GM21529 (cell line): Measurements from ENCODE around the gene SV2C.
"Not testable (repeated sequence)": the region's sequence is repeated elsewhere in the genome, so short reads cannot be mapped to it uniquely, and the experiment has no call there.

ENCODE experiments used
- ATAC-seq: cut with Tn5 transposase; IDR thresholded peaks from one replicate; pipeline ENCODE4 v1.9.1; 2021; ENCODE audit not compliant: unreplicated experiment

Gene SV2C

GRCh38 chr5:76292620-76293322 lies 209.6 kb downstream of the SV2C start:
- ATAC-seq, result peak; percentile 88

- no peak for ATAC-seq
These were observed 211.4 kb downstream of the SV2C start for GRCh38 chr5:76294573-76294972.

- ATAC-seq, result no peak
These were observed 215.7 kb downstream of the SV2C start for GRCh38 chr5:76298852-76299251.

GRCh38 chr5:76299592-76299991 lies 216.4 kb downstream of the SV2C start:
- no peak for ATAC-seq

GRCh38 chr5:76301932-76302331 lies 218.7 kb downstream of the SV2C start:
- not testable (repeated sequence) for ATAC-seq

GRCh38 chr5:76302661-76303060 lies 219.5 kb downstream of the SV2C start:
- not testable (repeated sequence) for ATAC-seq

- ATAC-seq, result peak; percentile 69
These were observed 220.7 kb downstream of the SV2C start for GRCh38 chr5:76303921-76304320.

- no peak for ATAC-seq
These were observed 222.1 kb downstream of the SV2C start for GRCh38 chr5:76305269-76305668.

GRCh38 chr5:76305775-76306174 lies 222.6 kb downstream of the SV2C start:
- no peak for ATAC-seq

- no peak for ATAC-seq
These were observed 227.0 kb downstream of the SV2C start for GRCh38 chr5:76310208-76310607.

GRCh38 chr5:76312783-76313182 lies 229.6 kb downstream of the SV2C start:
- no peak for ATAC-seq

GRCh38 chr5:76314643-76315042 lies 231.5 kb downstream of the SV2C start:
- ATAC-seq, result no peak

GRCh38 chr5:76319673-76320072 lies 236.5 kb downstream of the SV2C start:
- ATAC-seq, result no peak

GRCh38 chr5:76323494-76323893 lies 240.3 kb downstream of the SV2C start:
- ATAC-seq, result not testable (repeated sequence)

- ATAC-seq, result no peak
These were observed 242.1 kb downstream of the SV2C start for GRCh38 chr5:76325326-76325725.

GRCh38 chr5:76325876-76326491 lies 242.8 kb downstream of the SV2C start:
- ATAC-seq, result no peak

GRCh38 chr5:76326577-76327302 lies 243.6 kb downstream of the SV2C start:
- ATAC-seq, result no peak

GRCh38 chr5:76329346-76329745 lies 246.2 kb downstream of the SV2C start:
- no peak for ATAC-seq

GRCh38 chr5:76331126-76331525 lies 247.9 kb downstream of the SV2C start:
- no peak for ATAC-seq

- no peak for ATAC-seq
These were observed 248.9 kb downstream of the SV2C start for GRCh38 chr5:76332102-76332501.

GRCh38 chr5:76332611-76333205 lies 249.5 kb downstream of the SV2C start:
- ATAC-seq, result no peak

GRCh38 chr5:76333571-76333970 lies 250.4 kb downstream of the SV2C start:
- ATAC-seq, result no peak
